HL-60 (cell line): Measurements from ENCODE around the gene ZFHX3.

Experiments
- GABPA ChIP-seq: IDR thresholded peaks from 2 replicates; pipeline ENCODE4 v1.6.1; 2012; ENCODE audit warnings: low read depth
- POLR2AphosphoS5 ChIP-seq: IDR thresholded peaks from 2 replicates; pipeline ENCODE4 v1.6.1; 2012; ENCODE audit warnings: low read depth
- SPI1 ChIP-seq: IDR thresholded peaks from 2 replicates; pipeline ENCODE4 v1.6.1; 2012; ENCODE audit warnings: low read depth, mild to moderate bottlenecking, borderline replicate concordance
- TF ChIP-seq, protein P1 (sequence below): IDR thresholded peaks from one replicate; pipeline ENCODE4 v1.5.1; 2011; ENCODE audit warnings: low read length, control low read depth, inconsistent platforms; ENCODE audit not compliant: insufficient read depth
- TF ChIP-seq, protein P2 (sequence below): IDR thresholded peaks from 2 replicates; pipeline ENCODE4 v1.6.1; 2012; ENCODE audit warnings: low read depth; ENCODE audit not compliant: insufficient replicate concordance

DNA sequence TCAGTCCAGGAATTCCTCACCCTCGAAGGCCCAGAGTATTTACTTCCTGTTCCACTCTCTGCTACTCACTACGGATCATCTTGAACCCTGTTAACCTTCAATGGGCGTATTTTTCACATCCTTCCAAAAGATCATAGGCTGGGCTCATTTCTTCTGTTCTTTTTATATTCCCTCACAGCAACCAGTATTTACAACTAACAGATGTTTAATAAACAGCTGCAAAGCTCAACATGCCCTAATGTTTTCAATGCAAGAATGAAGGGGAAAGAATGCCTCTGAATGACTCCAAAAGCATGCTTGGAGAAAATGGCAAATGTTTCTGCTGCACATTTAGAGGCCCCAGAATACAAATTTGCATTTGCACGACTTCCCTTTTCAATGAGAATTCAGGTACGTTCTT is 174.9 kb downstream of the ZFHX3 start:
- TF ChIP-seq, protein P1, sequence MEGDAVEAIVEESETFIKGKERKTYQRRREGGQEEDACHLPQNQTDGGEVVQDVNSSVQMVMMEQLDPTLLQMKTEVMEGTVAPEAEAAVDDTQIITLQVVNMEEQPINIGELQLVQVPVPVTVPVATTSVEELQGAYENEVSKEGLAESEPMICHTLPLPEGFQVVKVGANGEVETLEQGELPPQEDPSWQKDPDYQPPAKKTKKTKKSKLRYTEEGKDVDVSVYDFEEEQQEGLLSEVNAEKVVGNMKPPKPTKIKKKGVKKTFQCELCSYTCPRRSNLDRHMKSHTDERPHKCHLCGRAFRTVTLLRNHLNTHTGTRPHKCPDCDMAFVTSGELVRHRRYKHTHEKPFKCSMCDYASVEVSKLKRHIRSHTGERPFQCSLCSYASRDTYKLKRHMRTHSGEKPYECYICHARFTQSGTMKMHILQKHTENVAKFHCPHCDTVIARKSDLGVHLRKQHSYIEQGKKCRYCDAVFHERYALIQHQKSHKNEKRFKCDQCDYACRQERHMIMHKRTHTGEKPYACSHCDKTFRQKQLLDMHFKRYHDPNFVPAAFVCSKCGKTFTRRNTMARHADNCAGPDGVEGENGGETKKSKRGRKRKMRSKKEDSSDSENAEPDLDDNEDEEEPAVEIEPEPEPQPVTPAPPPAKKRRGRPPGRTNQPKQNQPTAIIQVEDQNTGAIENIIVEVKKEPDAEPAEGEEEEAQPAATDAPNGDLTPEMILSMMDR, result no peak
- no peak for TF ChIP-seq POLR2AphosphoS5
- TF ChIP-seq GABPA, result no peak
- TF ChIP-seq, protein P2, sequence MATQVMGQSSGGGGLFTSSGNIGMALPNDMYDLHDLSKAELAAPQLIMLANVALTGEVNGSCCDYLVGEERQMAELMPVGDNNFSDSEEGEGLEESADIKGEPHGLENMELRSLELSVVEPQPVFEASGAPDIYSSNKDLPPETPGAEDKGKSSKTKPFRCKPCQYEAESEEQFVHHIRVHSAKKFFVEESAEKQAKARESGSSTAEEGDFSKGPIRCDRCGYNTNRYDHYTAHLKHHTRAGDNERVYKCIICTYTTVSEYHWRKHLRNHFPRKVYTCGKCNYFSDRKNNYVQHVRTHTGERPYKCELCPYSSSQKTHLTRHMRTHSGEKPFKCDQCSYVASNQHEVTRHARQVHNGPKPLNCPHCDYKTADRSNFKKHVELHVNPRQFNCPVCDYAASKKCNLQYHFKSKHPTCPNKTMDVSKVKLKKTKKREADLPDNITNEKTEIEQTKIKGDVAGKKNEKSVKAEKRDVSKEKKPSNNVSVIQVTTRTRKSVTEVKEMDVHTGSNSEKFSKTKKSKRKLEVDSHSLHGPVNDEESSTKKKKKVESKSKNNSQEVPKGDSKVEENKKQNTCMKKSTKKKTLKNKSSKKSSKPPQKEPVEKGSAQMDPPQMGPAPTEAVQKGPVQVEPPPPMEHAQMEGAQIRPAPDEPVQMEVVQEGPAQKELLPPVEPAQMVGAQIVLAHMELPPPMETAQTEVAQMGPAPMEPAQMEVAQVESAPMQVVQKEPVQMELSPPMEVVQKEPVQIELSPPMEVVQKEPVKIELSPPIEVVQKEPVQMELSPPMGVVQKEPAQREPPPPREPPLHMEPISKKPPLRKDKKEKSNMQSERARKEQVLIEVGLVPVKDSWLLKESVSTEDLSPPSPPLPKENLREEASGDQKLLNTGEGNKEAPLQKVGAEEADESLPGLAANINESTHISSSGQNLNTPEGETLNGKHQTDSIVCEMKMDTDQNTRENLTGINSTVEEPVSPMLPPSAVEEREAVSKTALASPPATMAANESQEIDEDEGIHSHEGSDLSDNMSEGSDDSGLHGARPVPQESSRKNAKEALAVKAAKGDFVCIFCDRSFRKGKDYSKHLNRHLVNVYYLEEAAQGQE, result no peak
- no peak for TF ChIP-seq SPI1
